Sciatic nerve (tissue), 2 donors: ENCODE results near the gene LEKR1. TPM values are rescaled to one million over a fixed set of nuclear protein-coding genes. Genes with fewer than 3 reads are reported as not detected.

Source experiments
- ATAC-seq: fragments of 200-7000 bp; cut with Tn5 transposase; one replicate; pipeline ENCODE4 v1.9.1; 2020; ENCODE audit warnings: mild to moderate bottlenecking, moderate library complexity
- DNase-seq: peaks from one replicate; pipeline ENCODE4 v3.0.0-alpha.2; 2020; ENCODE audit warnings: low spot score
- intact Hi-C: fragments of 100-400 bp; cut with DNase I; formaldehyde crosslinking; loops from one replicate; pipeline ENCODE4 v1.14.2; 2022
- total RNA-seq: library from RNA; stranded (reverse); fragmentation: NEBNext Ultra II Directional; extraction: Animal tissue kit (Norgen Biotek cat#: 25700); gene quantifications from one replicate; pipeline ENCODE4 v1.2.1, GENCODE V29; 2021
- donor health status: DM: no; HTN: no; CAD: no.
- donor health status: DM: no; HTN: no; CAD: no.

LEKR1 gene
- total RNA-seq, 1 donor from 2014 or later, result 1.9 TPM

DNA sequence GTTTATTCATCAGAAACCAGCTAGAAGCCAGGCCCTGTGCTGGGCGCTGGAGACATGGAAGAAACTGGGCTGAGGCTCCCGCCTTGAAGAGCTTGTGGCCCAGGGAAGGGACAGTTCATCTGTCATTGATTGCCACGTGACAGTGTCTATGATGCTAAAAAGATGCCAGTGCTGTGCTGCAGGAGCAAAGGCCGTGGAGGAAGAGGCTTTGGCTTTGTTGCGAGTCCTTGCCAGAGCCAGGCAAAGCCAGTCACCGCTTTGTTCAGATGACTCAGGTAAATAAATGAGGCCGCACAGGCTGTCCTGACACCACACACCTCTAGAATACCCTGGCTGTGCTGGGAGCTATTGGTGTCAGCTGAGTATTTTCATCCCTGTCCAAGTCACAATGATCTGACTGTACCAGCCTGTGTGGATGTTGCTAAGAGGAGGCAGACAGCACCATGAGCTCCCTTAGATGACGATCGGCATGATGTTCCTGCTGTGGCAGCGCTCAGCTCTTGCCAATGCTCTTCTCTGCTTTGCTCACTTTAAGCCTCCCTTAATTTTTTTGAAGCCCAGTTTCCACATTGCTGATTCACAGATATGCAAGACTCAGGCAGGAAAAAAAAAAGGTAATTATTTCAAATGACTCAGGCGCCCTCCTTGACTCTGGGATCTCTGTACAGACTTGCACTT, 256.3 kb downstream of the LEKR1 start:
- ATAC-seq (no peak), DNase-seq (no peak)
- intact Hi-C loops, result loop anchor here (10.0 kb wide), 2 partner anchors 52 to 408 kb away; partner anchors contain the start of gene TIPARP

DNA sequence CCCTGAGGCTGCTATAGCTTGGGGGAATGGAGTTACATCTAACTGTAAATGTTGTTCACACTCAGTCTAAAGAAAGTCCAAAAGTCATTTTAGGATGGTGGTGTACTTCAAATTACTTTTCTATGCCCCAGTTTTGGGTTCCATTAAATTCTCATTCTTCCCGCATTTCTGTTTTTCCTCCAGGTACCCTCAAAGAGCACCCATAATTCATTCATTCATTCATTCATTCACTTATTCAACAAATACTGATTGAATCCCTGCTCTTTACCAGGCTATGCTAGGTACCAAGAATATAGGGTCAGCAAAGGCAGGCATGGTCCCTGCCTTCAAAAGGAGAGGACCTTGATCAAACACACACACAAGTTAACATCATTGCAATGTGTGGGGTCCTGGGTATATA, 257.7 kb downstream of the LEKR1 start:
- intact Hi-C loops, result loop anchor here (10.0 kb wide), 2 partner anchors 51 to 409 kb away; partner anchors contain the start of gene TIPARP
- DNase-seq (no peak), ATAC-seq (no peak)

DNA sequence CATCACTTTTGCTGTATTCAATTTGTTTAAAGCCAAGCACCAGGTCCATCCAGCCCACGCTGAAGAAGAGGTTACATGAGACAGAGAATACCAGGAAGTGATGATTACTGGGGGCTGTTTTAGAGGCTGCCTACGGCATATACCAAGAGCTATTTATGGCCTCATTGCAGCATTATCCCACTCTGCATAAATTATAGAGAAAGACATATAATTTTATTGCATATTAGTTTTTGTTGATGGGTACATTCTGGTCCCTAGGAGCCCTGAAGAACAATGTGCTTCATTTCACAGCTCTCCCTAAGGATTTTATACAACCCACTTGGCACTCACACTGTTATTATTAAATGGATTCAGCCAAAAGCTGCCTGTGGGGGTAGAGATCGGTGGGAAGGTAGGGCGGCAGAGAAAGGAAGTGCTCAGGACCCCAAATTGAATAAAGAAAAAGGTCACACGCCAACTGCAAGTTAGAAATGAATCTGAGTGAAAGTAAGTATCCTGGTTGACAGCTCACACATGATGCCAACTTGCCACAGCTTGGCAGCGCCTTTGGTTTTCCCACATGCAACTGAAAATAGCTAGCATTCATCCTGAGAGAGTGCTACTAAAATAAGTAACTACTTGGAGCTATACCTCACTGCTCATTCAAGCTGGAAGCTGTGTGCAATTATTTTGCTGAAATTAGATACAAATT, 260.1 kb downstream of the LEKR1 start:
- no peak for DNase-seq
- no peak for ATAC-seq
- intact Hi-C loops, result loop anchor here (10.0 kb wide), 2 partner anchors 49 to 411 kb away; partner anchors contain the start of gene TIPARP

DNA sequence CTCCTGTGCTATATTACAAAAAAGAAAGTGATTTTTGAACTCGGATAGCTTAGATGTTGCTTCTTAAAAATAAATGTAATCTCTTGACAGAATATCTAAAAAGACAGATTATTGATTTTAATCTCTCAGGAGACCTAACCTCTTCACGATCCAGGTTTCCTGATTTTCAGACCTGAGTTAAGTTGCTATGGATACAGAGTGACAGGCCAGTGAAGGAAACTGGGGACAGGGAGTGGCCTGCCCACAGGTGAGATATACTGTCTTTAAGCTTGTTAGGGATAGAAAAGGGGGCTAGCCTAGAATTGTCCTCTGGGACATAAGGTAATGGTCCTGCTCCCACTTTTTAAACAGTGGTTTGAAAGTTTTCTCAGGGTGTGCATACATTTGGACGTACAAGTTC, 260.6 kb downstream of the LEKR1 start:
- intact Hi-C loops, result loop anchor here (10.0 kb wide), 2 partner anchors 48 to 412 kb away; partner anchors contain the start of gene TIPARP
- DNase-seq (no peak), ATAC-seq (no peak)

DNA sequence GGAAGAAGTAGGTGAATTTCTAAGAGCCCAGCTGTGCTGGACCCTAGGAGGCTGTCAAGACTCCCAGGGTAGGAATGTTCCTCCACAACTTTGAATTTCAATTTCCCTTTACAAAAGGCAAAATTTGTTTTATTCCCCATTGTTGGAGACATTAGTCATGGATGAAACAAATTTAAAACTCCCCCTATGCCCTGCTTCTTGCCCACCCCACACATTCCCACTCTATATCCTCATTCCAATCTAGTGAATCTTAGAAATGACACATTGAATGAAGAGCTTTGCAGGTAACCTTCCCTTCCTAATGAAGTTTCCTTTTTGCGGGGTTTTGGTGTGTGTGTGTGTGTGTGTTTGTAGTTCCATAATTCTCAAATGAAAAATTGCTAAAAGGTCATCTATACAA, 261.2 kb downstream of the LEKR1 start:
- DNase-seq, result no peak
- intact Hi-C loops, result loop anchor here (10.0 kb wide), 2 partner anchors 47 to 413 kb away; partner anchors contain the start of gene TIPARP
- ATAC-seq, result no peak

DNA sequence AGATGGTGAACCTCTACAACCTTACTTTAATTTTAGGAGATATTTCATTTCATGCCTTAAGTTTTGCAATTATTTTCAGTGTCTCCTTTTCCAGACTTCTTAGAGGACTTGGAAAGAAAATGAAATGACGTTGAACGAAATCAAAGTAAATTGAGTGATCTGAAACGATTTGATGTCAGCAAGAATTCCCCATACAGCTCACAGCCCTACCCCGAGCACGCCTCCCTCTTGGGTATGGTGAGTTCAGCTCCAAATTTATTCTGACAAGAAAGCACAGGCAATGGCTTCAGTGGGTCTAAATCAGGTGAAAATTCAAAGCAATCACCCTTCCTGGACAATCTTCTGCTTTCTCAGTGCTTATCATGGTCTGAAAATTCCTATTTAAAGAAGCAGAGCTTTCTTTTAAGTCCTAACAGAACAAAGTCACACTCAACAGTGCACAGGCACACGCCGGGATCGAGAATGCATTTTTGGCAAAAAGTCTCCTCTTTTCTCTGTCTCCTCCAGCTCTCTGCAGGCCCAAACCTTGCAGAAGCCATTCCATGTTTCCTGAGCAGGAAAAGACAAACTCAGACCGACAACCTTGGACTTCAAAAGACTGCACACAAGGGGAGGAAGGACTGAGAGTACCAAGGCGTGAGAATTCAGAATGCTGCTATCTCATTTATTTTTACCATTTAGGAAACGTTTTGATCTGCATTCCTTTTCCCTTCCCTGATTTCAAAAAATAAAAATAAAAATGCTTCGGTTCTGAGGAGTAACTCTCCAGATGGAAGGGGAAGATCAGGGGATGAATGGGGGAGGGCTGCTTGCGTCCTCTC, 261.8 kb downstream of the LEKR1 start:
- intact Hi-C loops, result loop anchor here (10.0 kb wide), 2 partner anchors 47 to 413 kb away; partner anchors contain the start of gene TIPARP
- DNase-seq (no peak), ATAC-seq (no peak)

DNA sequence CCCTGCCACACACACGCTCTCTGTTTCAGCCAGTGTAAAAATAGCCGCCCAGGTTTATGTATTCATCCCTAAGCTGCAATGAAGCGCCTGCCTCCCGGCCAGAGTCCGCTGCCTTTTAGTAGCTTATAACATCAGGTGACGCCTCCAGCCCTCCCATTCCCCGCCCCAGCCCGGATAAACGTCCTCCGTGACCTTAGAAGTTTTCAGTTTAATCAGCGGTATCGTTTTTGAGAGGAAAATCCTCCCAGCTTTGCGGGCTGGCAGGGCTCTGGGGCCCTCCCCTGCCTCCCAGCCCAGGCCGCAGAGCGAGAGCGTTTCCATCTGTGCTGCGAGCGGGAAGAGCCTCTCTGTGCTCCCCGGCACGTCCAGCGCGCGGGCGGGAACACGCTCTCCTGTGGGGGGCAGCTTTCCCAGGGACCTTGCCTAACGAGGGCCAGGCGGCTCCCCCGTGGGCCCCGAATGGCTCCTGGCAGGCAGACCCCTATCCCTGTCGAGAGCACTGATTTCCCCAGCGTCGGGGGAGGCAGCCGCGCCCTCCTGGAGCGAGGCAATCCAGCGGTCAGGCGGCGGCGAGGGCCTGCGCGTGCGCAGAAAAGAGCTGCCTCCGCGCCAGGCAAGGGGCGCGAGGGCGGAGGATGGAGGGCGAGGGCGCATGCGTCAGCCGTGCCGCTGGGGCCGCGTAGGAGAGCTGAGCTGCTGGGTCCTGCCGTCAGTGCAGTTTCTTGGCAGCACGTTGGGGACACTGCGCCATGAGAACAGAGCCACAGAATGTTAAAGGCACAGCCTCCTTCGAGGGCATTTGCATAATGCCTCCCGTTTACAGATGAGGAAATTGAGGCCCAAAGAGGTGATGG, 262.7 kb downstream of the LEKR1 start:
- intact Hi-C loops, result loop anchor here (10.0 kb wide), 2 partner anchors 46 to 414 kb away; partner anchors contain the start of gene TIPARP
- peak; percentile 97 for DNase-seq
- peak; percentile 94 for ATAC-seq

DNA sequence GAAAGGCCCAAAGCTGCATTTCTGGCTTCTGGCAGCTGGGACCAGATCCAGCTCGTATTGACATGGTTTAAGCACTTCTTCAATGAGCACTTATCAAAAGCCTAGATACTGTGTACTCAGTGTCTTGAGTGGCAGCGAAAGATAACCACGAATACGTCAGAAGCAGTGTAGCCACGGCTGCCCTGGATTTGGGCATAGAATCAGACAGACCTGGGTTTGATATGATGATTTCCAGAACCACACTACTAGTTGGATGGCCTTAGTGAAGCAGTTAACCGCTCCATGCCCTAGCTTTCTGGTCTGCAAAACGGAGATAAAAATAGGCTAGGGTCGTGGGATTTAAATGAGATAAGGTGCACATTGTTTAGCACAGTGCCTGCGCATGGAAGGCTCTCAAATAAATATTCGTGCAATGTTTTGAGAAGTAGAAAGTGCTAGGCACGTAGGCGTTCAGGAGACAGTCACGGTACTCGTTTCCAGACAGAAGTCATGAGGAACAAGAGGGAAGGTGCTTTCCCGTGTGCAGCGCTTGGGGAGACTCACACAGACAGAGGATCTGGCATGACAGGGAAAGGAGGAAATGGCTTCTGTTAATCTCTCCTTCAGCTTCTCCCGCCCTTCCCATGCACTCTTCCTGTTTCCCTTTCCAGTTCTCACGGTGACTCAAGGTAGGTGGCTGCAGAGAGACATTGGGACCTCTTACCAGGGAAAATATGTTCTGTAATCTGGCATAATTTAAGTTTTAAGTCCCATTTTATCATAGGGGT, 263.5 kb downstream of the LEKR1 start:
- ATAC-seq (peak; percentile 7), DNase-seq (no peak)
- intact Hi-C loops, result loop anchor here (10.0 kb wide), 2 partner anchors 45 to 415 kb away; partner anchors contain the start of gene TIPARP

DNA sequence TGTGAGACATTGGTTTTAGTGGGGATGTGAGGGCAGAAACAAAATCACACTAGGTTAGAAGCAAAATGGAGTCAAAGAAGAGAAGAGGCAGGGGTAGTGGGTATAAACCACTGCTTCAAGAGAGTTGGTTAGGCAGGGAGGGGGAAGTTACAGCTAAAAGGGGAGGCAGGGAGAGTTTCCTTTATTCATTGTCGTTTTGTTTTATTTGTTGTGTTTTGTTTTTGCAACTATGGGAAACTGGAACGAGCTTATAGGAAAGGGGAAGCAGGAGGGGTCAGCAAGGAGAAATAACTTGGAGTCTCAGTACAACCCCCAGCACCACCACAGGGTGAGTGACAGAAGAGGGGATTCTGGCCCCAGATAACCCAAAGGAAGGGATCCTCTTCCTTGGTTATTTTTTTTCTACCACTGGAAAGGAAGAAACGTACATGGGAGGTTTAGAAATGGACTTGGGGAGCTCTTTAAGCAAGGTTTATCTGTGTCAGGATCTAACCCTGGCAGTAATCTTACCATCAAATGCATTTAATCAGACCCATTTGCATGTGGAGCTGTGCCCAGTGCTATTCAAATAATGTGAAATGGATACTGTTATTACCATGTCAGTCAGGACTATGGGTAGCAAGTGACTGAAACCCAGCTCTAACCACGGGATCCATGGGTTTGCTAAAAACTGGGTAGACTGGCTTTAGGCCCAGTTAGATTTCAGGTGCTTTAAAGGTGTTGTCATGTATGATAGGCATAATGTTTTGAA, 265.1 kb downstream of the LEKR1 start:
- DNase-seq, result no peak
- no peak for ATAC-seq
- intact Hi-C loops, result no loop called here

DNA sequence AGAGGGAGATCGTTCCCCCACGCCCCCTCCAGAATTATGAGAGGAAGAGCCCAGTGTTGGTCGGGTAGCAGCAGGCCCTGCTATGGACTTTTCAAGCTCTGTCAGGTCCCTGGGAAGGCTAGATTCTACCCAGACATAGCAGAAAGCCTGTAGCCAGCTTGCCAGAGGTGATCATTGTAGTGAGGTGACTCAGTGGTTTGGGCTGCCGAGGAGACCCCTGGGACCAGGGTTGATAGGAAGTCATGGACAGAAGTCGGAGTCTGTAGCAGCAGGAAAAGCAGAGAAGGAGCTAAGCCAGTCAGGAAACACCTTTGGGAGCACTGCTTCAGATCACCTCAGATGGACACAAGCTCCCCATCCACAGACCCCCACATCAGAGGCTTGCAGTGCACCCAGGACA, 266.1 kb downstream of the LEKR1 start:
- no peak for ATAC-seq
- DNase-seq, result no peak
- intact Hi-C loops, result no loop called here

DNA sequence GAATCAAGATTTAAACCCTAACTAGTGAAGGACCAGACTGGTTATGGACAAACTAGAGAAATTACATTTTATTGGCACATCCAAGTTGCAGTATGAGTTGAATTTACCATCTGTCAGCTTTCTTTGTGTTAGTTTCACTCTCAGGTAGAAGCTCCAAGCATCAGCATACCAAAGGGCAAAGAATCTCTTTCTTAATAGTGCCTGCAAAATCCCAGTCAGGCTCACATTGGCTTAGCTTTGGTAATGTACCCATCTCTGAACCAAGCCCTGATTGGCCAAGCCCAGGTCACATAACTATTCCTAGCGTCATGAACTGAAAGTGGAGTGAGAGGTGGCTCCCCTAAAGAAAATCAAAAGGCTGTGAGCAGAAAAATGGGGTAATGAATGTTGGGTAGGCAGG, 266.9 kb downstream of the LEKR1 start:
- intact Hi-C loops, result no loop called here
- no peak for ATAC-seq
- no peak for DNase-seq

DNA sequence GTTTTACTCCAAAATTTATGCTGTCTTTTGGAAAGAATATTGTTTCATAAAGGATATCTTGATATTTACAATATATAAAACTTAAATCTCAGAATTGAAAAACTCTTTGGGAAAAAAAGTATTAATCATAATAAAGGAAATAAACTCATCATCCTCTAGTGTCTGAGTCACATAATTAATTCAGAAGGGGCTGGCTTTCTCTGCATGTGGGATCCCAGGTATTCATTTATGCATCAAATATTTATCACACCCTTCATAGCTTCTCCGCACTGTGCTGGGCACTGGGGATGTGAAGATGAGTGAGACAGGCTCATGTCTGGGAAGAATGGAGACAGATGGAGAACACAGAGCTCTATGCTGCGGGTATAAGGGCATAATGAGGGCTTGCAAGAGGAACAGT, 268.1 kb downstream of the LEKR1 start:
- no peak for ATAC-seq
- intact Hi-C loops, result no loop called here
- DNase-seq, result no peak

DNA sequence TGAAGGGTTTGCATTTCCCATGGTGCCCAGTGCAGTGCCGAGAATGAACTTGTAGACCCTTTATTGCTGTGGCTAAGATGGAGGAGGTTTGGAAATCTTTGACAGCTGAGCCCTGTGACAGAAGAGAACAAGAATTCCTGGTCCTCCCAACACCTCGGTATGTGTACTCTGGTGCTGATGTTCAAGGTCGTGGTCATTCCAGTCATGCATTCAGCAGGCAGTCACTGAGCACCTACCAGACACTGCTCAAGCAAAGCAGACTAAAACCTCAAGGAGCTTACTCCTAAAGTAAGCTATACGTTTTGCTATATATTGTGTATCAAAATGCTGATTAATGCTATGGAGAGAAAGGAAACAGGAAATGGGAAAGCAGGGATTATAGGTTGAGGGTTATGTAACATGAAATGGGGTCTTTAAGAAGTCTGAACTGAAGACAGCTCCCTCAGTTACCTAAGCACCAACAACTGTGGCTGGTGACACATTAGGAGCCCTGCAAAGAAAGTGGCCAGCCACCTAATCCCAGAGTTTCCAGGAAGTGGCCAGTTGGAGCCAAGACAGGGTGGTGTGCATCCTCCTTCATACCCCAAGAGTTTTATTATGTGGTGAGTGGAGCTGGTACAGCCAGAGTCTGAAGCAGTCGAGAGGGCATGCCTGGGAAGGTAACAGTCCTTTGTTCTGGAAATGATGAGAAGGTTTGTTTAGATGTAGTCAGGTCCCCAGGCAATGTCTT, 268.8 kb downstream of the LEKR1 start:
- intact Hi-C loops, result no loop called here
- no peak for ATAC-seq
- DNase-seq, result no peak
